ENCODE data around the gene ABCA7.

Gene ABCA7

GRCh38 chr19:1070931-1071791 is 31.3 kb downstream of the ABCA7 start:
- Histone ChIP-seq H3K36me3 (ENCODE audit: low read length) (peaks cover 6% of the 10 kb centered on the region), H3K27ac (ENCODE audit: low read depth, low read length) (no peak overlapping the region), H3K9me3 (ENCODE audit: insufficient read depth, low read length) (no peaks in the 10 kb centered on the region), H3K4me2 (ENCODE audit: low read depth, low read length, poor library complexity, severe bottlenecking) (no peak overlapping the region), H3K9ac (ENCODE audit: low read length) (no peak overlapping the region), H3K9me2 (replicated peaks; ENCODE audit: insufficient read depth, low read length) (no peaks in the 10 kb centered on the region), H2AFZ (ENCODE audit: low read depth, low read length, severe bottlenecking) (no peak overlapping the region), H3K27me3 (ENCODE audit: low read length) (no peaks in the 10 kb centered on the region), H3K4me3 (ENCODE audit: insufficient read depth, low read length, poor library complexity, severe bottlenecking) (no peak overlapping the region), H4K20me1 (ENCODE audit: low read depth, low read length) (no peaks in the 10 kb centered on the region), H3K79me2 (ENCODE audit: insufficient read depth, low read length) (peaks cover 21% of the 10 kb centered on the region), H3F3A (ENCODE audit: insufficient read depth) (peaks cover 48% of the 10 kb centered on the region)
- no peak for TF ChIP-seq EZH2phosphoT487 (conservative IDR thresholded peaks at IDR 0.05; ENCODE audit: low read length)
- TF ChIP-seq, protein P1, sequence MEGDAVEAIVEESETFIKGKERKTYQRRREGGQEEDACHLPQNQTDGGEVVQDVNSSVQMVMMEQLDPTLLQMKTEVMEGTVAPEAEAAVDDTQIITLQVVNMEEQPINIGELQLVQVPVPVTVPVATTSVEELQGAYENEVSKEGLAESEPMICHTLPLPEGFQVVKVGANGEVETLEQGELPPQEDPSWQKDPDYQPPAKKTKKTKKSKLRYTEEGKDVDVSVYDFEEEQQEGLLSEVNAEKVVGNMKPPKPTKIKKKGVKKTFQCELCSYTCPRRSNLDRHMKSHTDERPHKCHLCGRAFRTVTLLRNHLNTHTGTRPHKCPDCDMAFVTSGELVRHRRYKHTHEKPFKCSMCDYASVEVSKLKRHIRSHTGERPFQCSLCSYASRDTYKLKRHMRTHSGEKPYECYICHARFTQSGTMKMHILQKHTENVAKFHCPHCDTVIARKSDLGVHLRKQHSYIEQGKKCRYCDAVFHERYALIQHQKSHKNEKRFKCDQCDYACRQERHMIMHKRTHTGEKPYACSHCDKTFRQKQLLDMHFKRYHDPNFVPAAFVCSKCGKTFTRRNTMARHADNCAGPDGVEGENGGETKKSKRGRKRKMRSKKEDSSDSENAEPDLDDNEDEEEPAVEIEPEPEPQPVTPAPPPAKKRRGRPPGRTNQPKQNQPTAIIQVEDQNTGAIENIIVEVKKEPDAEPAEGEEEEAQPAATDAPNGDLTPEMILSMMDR (IDR thresholded peaks at IDR 0.05; ENCODE audit: insufficient read depth, low read length, poor library complexity, severe bottlenecking), result no peak

DNA sequence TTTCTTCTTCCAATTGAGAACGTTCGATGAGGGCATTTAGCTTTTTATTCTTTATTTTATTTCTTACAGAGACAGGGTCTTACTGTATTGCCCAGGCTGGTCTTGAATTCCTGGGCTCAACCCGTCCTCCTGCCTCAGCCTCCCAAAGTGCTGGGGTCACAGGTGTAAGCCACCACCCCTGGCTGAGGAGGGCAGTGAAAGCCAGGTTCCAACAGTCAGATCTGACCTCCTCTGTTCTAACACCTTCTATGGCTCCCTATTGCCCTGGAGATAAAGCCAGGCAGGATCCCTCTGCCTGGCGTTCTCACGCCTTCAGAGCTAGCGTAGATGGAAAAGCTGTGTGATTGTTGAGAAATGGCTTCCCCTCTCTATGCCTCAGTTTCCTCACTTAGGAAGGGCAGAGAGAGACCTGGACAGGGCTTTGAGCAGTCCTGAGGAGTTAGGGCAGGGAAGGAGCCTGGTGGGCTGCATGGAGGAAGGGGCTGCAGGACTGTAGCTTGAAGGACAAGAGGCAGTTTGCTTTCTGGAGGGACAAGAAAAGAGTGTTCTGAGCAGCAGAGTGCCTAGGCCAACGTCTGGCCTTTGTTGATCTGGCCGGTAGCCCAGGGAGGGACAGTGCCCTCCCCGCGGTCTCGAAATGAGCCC is 32.6 kb downstream of the ABCA7 start:
- no peak overlapping the region for H2AFZ ChIP-seq (ENCODE audit: low read depth, low read length, severe bottlenecking)
- no peak overlapping the region for H3K9ac ChIP-seq (ENCODE audit: low read length)
- peaks cover 8% of the 10 kb centered on the region for H3K36me3 ChIP-seq (ENCODE audit: low read length)
- H3K9me2 ChIP-seq (replicated peaks; ENCODE audit: insufficient read depth, low read length), result no peaks in the 10 kb centered on the region
- no peak overlapping the region for H3K27ac ChIP-seq (ENCODE audit: low read depth, low read length)
- TF ChIP-seq, protein P1 (IDR thresholded peaks at IDR 0.05; ENCODE audit: insufficient read depth, low read length, poor library complexity, severe bottlenecking), result no peak
- TF ChIP-seq EZH2phosphoT487 (conservative IDR thresholded peaks at IDR 0.05; ENCODE audit: low read length), result no peak
- H3K4me2 ChIP-seq (ENCODE audit: low read depth, low read length, poor library complexity, severe bottlenecking), result no peak overlapping the region
- H4K20me1 ChIP-seq (ENCODE audit: low read depth, low read length), result no peaks in the 10 kb centered on the region
- peaks cover 21% of the 10 kb centered on the region for H3K79me2 ChIP-seq (ENCODE audit: insufficient read depth, low read length)
- no peaks in the 10 kb centered on the region for H3K9me3 ChIP-seq (ENCODE audit: insufficient read depth, low read length)
- peaks cover 53% of the 10 kb centered on the region for H3F3A ChIP-seq (ENCODE audit: insufficient read depth)
- no peaks in the 10 kb centered on the region for H3K27me3 ChIP-seq (ENCODE audit: low read length)
- no peak overlapping the region for H3K4me3 ChIP-seq (ENCODE audit: insufficient read depth, low read length, poor library complexity, severe bottlenecking)

DNA sequence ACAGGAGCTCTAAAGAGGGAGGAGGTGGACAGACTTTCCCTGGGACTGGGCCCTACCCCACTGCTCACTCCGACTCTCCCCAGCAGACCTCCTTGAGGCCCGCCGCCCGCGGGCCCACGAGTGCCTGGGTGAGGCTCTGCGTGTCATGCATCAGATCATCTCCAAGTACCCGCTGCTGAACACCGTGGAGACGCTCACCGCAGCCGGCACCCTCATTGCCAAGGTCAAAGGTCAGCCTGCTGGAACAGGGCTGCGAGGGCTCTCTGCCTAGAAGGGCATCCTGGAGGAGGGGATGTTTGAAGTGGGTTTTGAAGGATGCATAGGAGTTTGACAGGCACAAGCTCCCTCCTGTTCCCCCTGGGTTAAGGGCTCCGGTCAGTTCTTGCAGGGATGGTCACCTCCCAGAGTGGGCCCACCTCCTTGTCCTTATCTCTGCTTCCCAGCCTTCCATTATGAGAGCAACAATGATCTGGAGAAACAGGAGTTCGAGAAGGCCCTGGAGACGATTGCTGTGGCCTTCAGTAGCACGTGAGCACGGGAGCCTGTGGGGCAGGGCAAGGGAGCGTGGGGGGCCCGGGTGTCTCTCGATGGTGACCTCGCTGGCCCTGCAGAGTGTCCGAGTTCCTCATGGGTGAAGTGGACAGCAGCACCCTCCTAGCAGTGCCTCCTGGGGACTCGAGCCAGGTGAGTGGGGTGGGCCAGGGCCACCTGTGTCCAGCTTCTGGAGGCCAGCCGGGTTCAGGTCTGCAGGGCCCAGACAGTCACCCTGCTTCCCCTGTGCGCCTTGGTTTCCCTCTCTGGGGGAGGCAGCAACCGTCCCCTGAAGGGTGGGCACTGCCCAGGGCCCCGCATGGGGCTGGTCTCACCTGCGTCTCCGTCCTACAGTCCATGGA is 33.4 kb downstream of the ABCA7 start:
- Histone ChIP-seq H3K27ac (ENCODE audit: low read depth, low read length) (no peak overlapping the region), H3K79me2 (ENCODE audit: insufficient read depth, low read length) (peaks cover 14% of the 10 kb centered on the region), H3K4me3 (ENCODE audit: insufficient read depth, low read length, poor library complexity, severe bottlenecking) (no peak overlapping the region), H3K9me3 (ENCODE audit: insufficient read depth, low read length) (no peaks in the 10 kb centered on the region), H3K36me3 (ENCODE audit: low read length) (peaks cover 8% of the 10 kb centered on the region), H4K20me1 (ENCODE audit: low read depth, low read length) (no peaks in the 10 kb centered on the region), H3F3A (ENCODE audit: insufficient read depth) (peaks cover 48% of the 10 kb centered on the region), H3K4me2 (ENCODE audit: low read depth, low read length, poor library complexity, severe bottlenecking) (no peak overlapping the region), H3K27me3 (ENCODE audit: low read length) (no peaks in the 10 kb centered on the region), H3K9me2 (replicated peaks; ENCODE audit: insufficient read depth, low read length) (no peaks in the 10 kb centered on the region), H2AFZ (ENCODE audit: low read depth, low read length, severe bottlenecking) (no peak overlapping the region), H3K9ac (ENCODE audit: low read length) (no peak overlapping the region)
- TF ChIP-seq, protein P1 (IDR thresholded peaks at IDR 0.05; ENCODE audit: insufficient read depth, low read length, poor library complexity, severe bottlenecking), result no peak
- no peak for TF ChIP-seq EZH2phosphoT487 (conservative IDR thresholded peaks at IDR 0.05; ENCODE audit: low read length)

Data from SU-DHL-6 (cell line).